Activated CD8-positive, alpha-beta memory T cell treated with anti-CD3 and anti-CD28 coated beads, Interleukin-2, amount 50 U/mL, for 24 hours (primary cell): Measurements from ENCODE around the gene PGF.

Experiments used
- DNase-seq: peaks from one replicate; pipeline ENCODE4 v3.0.0-alpha.2; 2020; ENCODE audit errors: extremely low read depth

Gene PGF

DNA sequence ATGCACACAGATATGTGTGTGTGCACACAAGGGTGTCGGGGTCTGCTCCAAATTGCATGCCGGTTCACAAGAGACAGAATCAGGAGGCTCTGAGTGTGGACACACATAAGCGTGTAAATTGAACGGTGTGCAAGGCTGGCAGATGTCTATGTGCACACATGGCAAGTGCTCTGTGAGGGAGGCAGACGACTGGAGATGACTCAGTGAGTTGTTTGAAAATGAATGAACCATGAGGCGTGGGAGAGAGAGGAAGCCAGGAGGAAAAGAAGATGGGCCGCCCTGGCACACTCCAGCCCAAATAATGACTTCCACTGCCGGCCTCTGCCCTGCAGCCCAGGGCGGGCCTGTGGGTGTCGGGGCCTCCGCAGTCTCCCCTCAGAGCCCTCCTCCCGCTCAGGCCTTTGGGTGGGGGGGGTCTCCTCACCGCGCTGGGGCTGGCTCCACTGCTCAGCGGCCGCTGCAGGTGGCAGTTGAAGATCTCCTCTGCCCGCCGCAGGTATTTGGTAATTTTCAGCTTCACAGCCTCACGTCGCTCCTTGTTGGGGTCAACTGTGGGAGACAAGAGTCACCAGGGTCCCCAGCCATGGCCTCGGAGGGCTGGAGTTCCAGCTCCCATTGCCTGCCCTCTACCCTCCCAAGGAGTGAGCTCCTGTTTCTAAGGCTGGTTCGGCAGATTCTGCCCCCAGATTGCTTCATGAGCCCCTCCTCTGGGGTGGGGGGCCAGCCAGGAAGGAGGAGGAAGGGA is 35.8 kb downstream of the PGF start:
- no peak for DNase-seq

DNA sequence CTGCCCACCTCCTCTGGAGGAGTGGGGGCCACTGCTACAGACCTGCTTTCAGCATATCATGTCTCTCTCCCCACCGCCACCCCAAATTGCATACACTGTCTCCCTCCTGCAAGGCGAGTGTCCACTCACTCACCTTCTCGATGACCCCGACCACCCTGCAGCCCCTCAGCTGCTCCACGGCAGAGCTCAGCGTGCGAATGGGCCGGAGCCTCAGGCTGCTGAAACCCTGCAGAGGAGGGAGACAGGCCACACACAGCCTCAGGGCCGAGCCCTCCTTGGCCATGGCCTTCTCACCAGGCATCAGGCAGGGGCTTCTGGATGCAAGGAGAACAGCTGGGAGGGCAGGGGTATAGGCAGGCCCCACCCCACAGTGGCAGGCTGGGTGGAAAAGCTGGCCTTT is 37.0 kb downstream of the PGF start:
- no peak for DNase-seq

DNA sequence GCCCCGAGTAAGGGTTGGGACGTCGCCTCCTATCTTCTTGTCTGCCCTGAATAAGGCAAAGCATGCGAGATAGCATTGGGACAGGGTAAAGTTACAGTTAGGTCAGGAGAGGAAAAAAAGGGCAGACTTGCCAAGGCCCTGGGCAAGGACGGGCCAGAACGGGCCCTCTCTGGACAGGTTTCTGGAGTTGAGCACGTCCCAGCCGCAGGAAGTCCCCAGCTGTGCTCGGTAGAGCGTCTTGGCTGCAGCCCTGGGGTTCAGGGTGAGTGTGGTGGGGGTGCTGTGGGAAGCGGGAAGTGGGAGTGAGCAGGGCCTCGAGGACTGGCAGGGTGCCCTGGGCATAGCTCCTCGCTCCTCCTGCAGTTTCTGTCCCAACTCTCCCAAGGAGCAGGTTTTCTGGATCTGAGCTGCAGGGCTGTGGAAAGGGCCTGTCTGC is 37.7 kb downstream of the PGF start:
- no peak for DNase-seq

DNA sequence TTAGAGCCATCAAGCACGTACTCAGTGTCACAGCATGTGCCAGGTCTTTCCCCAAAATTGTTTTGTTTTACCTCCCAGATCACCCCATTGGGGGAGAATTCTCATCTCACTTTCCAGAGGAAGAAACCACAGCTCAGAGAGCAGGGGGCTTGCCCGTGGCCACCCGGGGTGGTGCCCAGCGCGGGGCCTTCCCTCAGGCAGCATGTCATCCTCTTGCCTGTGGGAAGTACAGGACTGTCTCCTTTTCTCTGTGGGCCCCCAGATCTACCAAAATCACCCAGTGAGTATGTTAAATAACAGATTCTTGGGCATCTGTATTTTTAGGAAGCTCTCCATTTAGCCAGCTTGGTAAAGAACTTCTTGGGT is 38.2 kb downstream of the PGF start:
- DNase-seq = no peak

DNA sequence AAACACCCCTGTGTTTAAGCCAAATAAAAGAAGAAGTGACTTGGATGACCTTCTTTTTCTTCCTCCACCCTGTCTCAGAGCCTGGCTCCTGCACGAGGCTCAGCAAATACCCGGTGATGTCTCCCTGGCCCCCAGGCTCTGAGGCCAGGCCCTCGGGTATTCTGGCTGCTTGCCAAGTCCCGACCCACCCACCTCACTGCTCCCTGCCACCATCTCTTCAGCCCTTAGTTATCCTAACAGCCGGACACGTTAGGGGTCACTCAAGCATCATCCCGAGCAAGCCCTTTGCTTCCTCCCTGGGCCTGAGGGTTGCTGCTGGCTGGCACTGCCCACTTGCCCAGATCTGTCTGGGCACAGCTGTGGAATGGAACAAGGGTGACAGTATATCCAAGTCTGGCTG is 39.6 kb downstream of the PGF start:
- no peak for DNase-seq

DNA sequence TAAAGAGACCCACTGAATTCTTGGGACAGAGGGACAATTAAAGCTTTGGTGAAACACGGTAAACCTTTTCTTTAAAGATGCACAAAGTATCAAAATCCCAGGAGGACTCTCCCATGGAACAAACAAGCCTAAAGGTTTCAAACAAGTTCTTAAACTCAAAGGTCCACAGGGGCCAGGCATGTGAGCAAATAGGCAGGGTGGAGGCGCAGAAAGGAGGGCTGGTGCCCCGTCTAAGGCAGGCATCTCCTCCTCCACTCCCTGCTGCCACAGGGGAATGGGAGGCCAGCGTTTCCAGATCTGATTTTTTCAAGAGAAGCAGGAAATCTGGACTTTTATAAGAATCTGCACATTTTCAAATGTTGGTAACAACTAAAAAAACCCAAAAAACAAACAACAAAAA is 40.0 kb downstream of the PGF start:
- no peak for DNase-seq

DNA sequence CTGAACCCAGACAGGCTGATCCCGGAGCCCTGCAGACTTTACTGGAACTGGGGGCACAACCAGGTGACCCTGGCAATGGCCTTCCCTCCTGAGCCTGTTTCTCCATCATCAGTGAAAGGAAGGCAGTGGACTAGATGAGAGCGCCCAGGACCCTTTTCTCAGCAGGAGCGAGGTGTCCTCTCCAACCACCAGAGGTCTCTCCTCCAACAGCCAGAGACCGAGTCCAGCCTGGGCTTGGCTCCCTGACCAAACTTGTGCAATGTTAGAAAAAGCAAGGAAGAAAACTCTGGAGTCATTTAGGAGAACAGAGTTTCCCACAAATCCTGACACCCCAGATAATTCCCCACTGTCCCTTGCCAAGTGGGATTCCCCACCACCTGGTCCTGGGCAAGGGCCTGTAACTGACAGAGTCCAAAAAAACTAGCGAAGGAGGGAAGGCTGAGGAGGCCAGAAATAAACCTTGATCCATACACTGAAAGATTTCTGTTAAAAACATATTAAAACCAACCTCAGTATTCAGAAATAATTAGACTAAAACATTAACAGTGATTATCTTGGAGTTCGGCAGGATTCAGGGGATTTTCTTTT is 41.3 kb downstream of the PGF start:
- DNase-seq = no peak

DNA sequence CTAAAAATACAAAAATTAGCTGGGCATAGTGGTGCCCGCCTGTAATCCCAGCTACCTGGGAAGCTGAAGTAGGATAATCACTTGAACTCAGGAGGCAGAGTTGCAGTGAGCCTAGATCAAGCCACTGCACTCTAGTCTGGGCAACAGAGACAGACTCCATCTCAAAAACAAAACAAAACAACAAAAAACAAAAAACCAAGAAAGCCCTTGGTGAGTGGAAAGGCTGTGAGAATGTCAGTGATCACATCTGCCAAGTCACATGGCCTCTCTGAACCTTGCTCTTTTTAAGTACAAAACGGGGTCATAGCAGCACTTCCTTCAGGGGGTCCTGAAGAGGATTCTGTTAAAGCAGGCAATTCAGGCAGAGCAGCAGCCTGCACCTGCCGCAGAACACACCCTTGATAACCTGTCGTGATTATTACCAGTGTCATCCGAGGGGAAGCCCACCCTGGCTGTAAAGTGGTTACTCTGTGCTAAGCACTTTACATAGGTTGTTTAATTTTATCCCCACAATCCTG is 41.9 kb downstream of the PGF start:
- DNase-seq = no peak

DNA sequence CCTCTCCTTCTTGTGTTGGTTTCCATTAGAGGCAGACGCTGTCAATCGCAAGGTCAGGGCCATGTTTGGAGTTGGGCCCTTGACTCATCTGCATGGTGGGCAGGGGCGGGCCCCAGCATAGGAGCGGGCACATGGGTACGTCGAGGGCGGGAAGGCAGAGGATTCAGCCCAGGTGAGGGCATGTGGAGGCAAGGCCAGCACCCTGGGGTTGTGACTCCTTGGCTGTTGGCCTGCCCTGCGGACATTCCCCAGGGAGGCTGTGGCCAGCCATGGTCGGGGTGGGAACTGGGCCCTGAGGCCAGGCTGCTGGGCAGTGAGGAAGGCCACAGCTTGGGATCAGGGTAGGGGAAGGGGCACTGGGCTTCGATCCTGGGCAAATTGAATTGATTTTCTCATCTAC is 42.6 kb downstream of the PGF start:
- no peak for DNase-seq

DNA sequence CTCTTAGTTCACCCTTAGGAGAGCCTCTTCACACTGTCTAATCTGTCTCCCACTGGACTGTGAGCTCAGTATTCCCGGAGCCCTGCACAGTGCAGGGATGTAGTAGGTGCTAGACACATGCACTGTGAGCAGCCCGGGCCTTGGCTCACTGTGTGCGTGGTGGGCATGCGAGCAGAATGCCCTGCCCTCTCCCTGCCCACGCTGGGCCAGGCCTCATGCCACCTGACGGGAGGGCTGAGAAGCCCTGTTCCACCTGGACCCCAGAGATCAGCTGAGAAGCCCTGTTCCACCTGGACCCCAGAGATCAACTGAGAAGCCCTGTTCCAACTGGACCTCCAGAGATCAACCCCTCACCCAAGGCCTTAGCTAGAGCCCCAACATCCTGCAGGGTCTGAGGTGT is 43.3 kb downstream of the PGF start:
- no peak for DNase-seq

DNA sequence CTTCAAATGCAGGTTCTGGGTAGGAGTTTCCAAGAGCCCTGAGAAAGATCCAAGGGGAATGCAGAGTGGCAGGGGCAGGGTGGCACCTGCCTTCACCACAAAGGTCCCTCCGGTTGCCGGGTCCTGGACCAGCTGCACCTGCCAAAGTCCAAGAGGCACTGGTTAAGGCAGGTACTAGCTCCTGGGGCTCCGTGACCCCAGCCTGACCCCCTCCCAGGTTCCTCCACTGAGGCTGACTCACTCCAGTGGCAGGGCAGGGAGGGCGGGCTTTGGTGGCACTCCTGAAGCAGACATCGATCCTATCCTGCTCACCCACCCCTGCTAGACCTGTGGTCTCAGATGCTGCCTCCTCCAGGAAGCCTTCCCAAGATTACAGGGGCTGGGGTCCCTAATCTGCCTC is 43.7 kb downstream of the PGF start:
- no peak for DNase-seq

DNA sequence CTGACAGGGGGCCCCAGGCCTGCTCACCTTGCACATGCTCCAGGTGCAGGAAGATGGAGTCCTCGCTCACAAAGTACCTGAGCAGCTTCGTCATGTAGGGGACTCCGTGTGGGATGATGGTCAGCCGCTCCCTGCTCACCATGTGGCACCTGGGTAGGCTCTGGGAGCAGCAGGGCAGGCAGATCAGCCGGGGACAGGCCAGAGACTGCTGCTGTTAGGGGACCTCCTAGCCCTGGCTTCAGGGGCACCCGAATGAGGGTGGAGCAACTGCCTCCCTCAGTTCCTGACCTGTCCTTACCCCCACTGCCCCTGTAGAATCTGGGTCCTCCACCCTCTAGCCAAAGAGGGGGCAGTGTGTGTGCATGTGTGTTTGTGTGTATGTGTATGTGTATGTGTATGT is 44.2 kb downstream of the PGF start:
- DNase-seq = no peak

DNA sequence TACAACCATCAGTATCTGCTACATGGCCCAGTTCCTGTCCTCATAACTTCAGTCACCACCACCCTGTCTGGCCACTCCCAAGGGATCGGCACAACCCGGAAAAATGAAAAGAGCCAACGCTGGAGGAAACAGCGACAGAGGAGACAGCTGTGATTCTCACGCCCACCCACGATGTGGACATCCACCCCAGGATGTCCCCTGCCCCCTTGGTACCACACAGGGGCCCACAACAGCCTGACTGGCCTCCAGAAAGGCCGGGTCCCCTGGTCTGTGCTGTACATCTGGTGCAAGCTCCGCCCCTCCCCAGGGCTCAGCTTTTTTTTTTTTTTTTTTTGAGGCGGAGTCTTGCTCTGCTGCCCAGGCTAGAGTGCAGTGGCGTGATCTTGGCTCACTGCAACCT is 44.8 kb downstream of the PGF start:
- DNase-seq = no peak

DNA sequence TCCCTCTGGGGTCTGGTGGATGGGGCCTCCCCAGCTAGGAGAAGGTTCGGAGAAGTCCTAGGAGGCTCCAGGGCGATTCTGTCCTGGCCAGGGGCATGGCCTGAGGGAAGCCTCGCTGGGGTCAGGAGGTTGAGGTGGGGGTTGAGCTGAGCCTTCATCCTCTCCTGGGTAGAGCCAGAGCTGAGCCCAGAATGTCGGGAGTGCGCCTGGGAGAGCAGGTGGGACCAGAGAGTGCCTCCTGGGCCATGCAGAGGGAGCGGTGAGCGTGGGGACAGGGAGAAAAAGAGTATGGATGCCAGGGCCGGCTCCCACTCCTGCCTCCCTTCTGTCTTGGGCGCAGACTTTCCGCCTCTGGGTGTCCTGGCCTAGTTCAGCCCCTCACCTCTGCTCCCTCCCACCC is 45.5 kb downstream of the PGF start:
- no peak for DNase-seq

DNA sequence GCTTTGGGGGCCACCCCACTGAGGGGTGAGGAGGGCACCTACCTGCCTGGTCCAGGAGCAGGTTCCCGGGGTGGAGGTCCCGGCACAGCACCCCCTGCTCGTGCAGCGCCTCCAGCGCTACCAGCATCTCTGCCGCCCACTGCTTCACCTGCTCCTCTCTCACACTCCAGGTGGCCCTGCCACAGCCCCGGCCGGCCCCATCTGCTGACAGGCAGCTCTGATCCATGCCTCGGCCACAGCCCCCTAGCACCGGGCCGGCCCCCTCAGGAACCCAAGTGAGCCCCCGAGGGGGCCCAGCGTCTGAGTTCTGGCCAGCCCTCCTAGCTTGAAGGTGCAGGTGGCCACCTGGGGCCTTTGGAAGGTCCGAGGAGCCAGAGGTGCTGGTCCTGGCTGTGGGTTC is 45.9 kb downstream of the PGF start:
- DNase-seq = no peak

DNA sequence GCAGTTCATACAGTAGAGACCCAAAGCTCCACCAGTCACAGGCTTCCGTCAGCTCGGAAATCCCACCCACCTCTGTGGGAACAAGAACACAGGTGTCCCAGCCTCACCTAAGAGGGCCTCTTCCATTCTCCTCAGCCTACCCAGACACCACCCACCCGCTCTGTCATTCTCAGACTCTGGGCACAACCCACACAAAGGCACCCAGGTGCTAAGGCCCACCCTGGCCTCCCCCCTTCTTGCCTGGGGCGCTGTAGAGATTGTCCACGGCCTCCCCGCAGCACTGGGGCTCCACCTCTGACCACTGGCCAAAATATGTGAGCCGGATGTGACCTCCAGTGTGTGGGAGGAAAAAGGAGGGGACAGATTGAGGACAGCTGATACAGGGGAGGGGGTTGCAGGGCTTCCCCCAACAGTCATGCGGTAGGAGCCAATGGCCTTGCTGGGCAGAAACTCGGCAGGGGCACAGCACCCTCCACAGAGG is 46.5 kb downstream of the PGF start:
- no peak for DNase-seq

DNA sequence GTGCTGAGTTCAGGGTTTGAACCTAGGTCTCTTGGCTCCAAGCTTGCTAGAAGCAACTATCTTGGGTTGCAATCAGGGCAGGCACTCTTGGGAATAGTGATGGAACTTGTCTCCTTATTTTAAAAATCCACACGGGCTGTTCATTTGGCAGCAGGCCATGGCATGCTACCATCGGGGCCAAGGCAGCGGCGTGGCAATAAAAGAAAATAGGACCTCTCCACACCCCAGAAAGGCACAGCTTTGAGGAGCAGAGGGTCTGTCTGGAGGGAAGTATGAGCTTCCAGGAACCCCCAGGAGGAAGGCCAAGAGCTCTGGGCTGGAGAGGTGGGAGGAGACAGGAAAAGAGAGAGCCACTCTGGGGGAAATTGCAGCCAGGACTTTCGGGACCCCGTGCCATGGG is 47.7 kb downstream of the PGF start:
- no peak for DNase-seq

DNA sequence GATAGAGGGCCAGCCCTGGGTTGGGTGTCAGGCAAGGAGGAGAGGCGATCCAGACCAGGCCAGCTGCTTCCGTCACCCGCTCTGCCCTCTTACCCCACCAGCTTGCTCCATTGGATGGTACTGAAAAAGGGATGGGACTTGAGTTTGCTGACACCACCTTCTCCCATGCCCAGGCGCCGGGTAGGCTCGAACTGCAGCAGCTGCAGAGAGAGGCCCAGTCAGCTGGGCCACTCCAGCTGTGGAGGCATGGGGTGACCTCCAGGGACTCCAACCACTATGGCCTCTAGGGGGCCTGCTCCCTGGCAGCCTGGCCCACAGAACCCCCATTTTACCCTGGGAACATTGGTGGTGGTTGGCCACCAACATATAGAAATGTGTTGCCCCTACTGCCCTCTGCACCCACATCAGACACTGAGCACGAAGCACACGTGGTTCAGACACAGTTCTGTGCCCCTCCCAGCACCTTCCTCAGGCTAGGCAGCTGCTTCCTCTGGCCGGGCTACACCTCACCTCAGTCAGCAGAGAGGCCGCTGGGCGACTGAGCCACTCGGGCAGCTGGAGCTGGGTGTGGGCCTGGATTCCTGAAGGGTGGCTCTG is 48.4 kb downstream of the PGF start:
- DNase-seq = no peak

DNA sequence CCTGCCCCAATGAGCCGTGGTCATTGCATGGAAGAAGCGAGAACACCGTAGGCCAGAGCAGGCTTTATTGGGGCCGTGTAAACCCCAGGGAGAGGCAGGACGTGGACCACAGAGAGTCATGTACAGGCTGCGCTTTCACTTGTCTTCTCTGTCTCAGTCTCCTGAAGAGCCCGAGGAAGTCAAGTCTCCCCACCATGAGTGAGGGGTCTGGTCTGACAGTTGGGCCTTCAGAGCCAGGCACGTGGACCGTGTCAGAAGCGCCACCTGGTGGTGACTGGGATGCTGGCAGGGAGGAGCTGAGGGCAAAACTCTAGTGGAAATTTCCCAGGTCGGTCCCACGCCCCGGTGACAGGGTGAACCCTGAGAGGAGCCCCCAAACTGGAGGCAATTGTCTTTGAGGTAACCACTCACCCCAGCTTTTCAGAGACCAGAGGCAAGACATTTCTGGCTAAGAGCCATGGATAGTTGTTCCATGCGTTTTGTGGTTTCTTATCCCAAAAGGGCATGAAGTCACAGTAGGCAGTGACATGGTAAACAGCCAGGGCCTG is 49.7 kb downstream of the PGF start:
- DNase-seq = peak; percentile 47

DNA sequence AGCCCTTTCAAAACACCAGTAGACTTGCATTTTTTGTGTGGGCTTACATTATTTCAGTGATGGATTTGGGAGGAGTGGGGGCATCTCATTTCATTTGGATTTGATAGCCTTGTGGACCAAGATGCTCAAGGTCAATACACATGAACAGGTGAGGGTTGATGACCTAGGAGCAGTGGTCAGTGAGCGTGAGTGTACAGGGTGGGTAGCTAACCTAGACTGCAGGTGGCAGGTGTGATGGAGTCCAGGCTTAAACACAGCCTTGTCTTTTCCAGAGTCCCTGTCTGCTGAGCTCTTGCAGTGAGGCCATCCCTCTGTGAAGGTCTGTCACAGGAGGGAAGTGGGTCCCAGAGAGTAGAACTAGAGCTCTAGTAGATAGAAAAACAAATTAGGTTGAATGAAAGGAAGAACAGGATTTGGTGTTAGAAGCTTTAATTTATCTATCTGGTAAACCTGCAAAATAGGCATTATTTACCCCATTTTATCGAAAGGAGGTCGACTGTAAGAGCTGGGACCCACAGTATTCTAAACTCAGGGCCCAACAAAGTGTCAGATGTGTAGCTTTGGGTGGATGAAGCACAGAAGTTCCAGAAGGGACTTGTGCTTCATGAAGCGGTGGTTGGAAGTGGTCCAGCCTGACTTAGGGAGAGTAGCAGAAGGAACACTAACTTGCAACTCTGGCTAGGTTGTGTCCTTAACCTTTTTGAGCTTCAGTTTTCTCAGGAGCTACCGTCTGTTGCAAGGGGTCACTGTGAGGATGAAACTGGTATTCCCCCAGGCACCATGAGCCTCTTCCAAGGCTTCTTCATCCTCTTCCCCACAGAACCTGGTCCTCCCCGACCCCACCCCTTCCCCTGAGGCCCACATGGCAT is 50.5 kb downstream of the PGF start:
- DNase-seq = no peak

DNA sequence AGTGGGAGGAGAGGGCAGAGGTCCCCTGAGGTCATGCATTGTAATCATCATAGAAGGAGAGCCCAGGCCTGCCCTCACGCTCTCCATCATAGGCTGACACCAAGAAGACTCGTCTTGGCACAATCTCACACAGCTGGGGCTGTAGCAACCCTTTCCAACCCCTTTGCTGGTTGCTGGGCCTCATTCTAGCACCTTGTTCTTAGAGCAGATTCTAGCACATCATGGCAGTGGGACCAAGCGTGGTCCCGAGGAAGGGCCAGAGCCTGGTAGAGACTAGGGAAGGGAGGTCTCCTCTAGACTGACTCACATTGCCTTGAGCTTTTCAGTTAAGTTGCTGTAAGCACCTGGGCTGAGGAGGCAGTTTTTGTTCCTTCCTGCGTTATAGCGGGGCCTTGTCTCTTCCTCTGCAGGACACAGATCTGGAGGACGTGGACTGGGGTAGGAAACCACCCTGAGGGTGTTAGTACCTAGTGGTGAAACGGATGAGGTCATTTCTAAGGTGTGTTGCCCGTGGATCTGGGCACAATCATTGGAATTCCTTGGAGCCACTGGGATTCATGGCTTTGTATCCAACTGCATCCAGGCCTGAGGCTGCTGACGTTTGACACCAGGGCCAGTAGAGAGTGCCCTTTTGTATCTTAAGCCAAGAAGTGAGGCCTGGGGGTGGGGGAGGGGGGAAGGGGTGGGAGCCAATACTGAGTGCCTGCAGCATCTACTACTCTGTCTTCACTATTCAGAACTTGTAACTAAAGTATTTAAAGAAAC is 52.3 kb downstream of the PGF start:
- no peak for DNase-seq
